Duodenal mucosa (tissue), 2 donors: ENCODE data around the gene SLC12A6.

Experiments used
- H3K27ac ChIP-seq: one replicate; pipeline ENCODE4 v1.7.0; 2013; ENCODE audit warnings: low read depth, low read length
- H3K27me3 ChIP-seq, 2 donors: one replicate each; pipeline ENCODE4 v1.7.0; 2013; ENCODE audit warnings: low read length in 2 of 2, control low read depth in 1 of 2; ENCODE audit not compliant: insufficient read depth in 2 of 2, control insufficient read depth in 1 of 2
- H3K36me3 ChIP-seq, 2 donors: one replicate each; pipeline ENCODE4 v1.7.0; 2013; ENCODE audit warnings: low read length in 2 of 2, control low read depth in 1 of 2; ENCODE audit not compliant: insufficient read depth in 2 of 2, control insufficient read depth in 1 of 2
- H3K4me1 ChIP-seq, 2 donors: one replicate each; pipeline ENCODE4 v1.7.0; 2013; ENCODE audit warnings: low read length in 2 of 2, control low read depth in 1 of 2; ENCODE audit not compliant: insufficient read depth in 2 of 2, control insufficient read depth in 1 of 2
- H3K4me3 ChIP-seq, 2 donors: one replicate each; pipeline ENCODE4 v1.7.0; 2013; ENCODE audit warnings: low read length in 2 of 2, low read depth in 1 of 2
- H3K9ac ChIP-seq, 2 donors: one replicate each; pipeline ENCODE4 v1.7.0; 2013; ENCODE audit warnings: low read length in 2 of 2, low read depth in 1 of 2
- H3K9me3 ChIP-seq, 2 donors: one replicate each; pipeline ENCODE4 v1.7.0; 2013; ENCODE audit warnings: low read length in 2 of 2, control low read depth in 1 of 2; ENCODE audit not compliant: control insufficient read depth in 1 of 2

SLC12A6 gene

GRCh38 chr15:34334672-34335071, 2.9 kb downstream of the SLC12A6 start:
- Histone ChIP-seq H3K9ac (peak overlapping the region in 1 of 2 donors; percentile 15), H3K4me1 (peaks cover 10 to 16% of the 10 kb centered on the region in 2 donors), H3K9me3 (no peaks in the 10 kb centered on the region), H3K36me3 (no peaks in the 10 kb centered on the region), H3K27me3 (no peaks in the 10 kb centered on the region), H3K27ac (no peak overlapping the region), H3K4me3 (peak overlapping the region; percentile 64 to 96)

GRCh38 chr15:34332553-34333120, 4.9 kb downstream of the SLC12A6 start:
- Histone ChIP-seq H3K4me3 (no peak overlapping the region), H3K27me3 (no peaks in the 10 kb centered on the region), H3K4me1 (peaks cover 10 to 11% of the 10 kb centered on the region in 2 donors), H3K27ac (no peak overlapping the region), H3K9ac (no peak overlapping the region), H3K36me3 (no peaks in the 10 kb centered on the region), H3K9me3 (no peaks in the 10 kb centered on the region)

GRCh38 chr15:34331809-34332208, 5.8 kb downstream of the SLC12A6 start:
- Histone ChIP-seq H3K9me3 (no peaks in the 10 kb centered on the region), H3K27ac (no peak overlapping the region), H3K4me3 (no peak overlapping the region), H3K36me3 (no peaks in the 10 kb centered on the region), H3K27me3 (no peaks in the 10 kb centered on the region), H3K4me1 (peaks cover 7 to 10% of the 10 kb centered on the region in 2 donors), H3K9ac (no peak overlapping the region)

- Histone ChIP-seq H3K4me1 (peaks cover 5% of the 10 kb centered on the region in 2 donors), H3K9me3 (no peaks in the 10 kb centered on the region), H3K9ac (no peak overlapping the region), H3K27me3 (no peaks in the 10 kb centered on the region), H3K4me3 (no peak overlapping the region), H3K36me3 (no peaks in the 10 kb centered on the region), H3K27ac (no peak overlapping the region)
These were observed 7.3 kb downstream of the SLC12A6 start for GRCh38 chr15:34330279-34330678.

GRCh38 chr15:34329006-34329405, 8.6 kb downstream of the SLC12A6 start:
- H3K27me3 ChIP-seq: no peaks in the 10 kb centered on the region
- H3K9ac ChIP-seq: no peak overlapping the region
- no peaks in the 10 kb centered on the region for H3K9me3 ChIP-seq
- H3K4me3 ChIP-seq: no peak overlapping the region
- H3K36me3 ChIP-seq: no peaks in the 10 kb centered on the region
- no peak overlapping the region for H3K27ac ChIP-seq
- H3K4me1 ChIP-seq: no peaks in the 10 kb centered on the region

GRCh38 chr15:34327906-34328305, 9.7 kb downstream of the SLC12A6 start:
- Histone ChIP-seq H3K4me3 (no peak overlapping the region), H3K9me3 (no peaks in the 10 kb centered on the region), H3K36me3 (no peaks in the 10 kb centered on the region), H3K27me3 (no peaks in the 10 kb centered on the region), H3K4me1 (no peaks in the 10 kb centered on the region), H3K27ac (peak overlapping the region; percentile 13), H3K9ac (no peak overlapping the region)

GRCh38 chr15:34325368-34325767, 12.2 kb downstream of the SLC12A6 start:
- no peak overlapping the region for H3K9ac ChIP-seq
- no peaks in the 10 kb centered on the region for H3K4me1 ChIP-seq
- no peaks in the 10 kb centered on the region for H3K36me3 ChIP-seq
- no peak overlapping the region for H3K27ac ChIP-seq
- no peaks in the 10 kb centered on the region for H3K9me3 ChIP-seq
- H3K4me3 ChIP-seq: no peak overlapping the region
- no peaks in the 10 kb centered on the region for H3K27me3 ChIP-seq

GRCh38 chr15:34324933-34325332, 12.6 kb downstream of the SLC12A6 start:
- H3K4me1 ChIP-seq: no peaks in the 10 kb centered on the region
- no peak overlapping the region for H3K27ac ChIP-seq
- H3K27me3 ChIP-seq: no peaks in the 10 kb centered on the region

GRCh38 chr15:34323217-34323616, 14.4 kb downstream of the SLC12A6 start:
- Histone ChIP-seq H3K9me3 (no peaks in the 10 kb centered on the region), H3K4me3 (no peak overlapping the region), H3K36me3 (no peaks in the 10 kb centered on the region), H3K9ac (no peak overlapping the region), H3K27ac (no peak overlapping the region), H3K4me1 (no peaks in the 10 kb centered on the region), H3K27me3 (no peaks in the 10 kb centered on the region)

More at GRCh38 chr15:34324933-34325332, 12.6 kb downstream of the SLC12A6 start:
- H3K36me3 ChIP-seq: no peaks in the 10 kb centered on the region
- H3K4me3 ChIP-seq: no peak overlapping the region
- H3K9ac ChIP-seq: no peak overlapping the region
- H3K9me3 ChIP-seq: no peaks in the 10 kb centered on the region

GRCh38 chr15:34318277-34319079, 19.1 kb downstream of the SLC12A6 start:
- H3K4me1 ChIP-seq: peaks cover 5 to 7% of the 10 kb centered on the region in 2 donors
- H3K9ac ChIP-seq: peak overlapping the region; percentile 59
- H3K36me3 ChIP-seq: no peaks in the 10 kb centered on the region
- H3K27ac ChIP-seq: no peak overlapping the region
- peak overlapping the region; percentile 78 to 79 for H3K4me3 ChIP-seq
- no peaks in the 10 kb centered on the region for H3K9me3 ChIP-seq
- no peaks in the 10 kb centered on the region for H3K27me3 ChIP-seq
